Liver (tissue), 9 donors: Measurements from ENCODE around the gene IPMK. TPM values are rescaled to one million over a fixed set of nuclear protein-coding genes. Genes with fewer than 3 reads are reported as not detected.

Source experiments
- DNase-seq: peaks from one replicate; pipeline ENCODE4 v3.0.0-alpha.2; 2017; ENCODE audit warnings: low spot score
- H3K27ac ChIP-seq, 2 donors: one replicate each; pipeline ENCODE4 v1.7.0; 2013; ENCODE audit warnings: inconsistent platforms in 2 of 2, low read length in 2 of 2, control low read depth in 1 of 2, low read depth in 1 of 2, mild to moderate bottlenecking in 1 of 2
- H3K27me3 ChIP-seq, 4 donors: one replicate each; pipeline versions ENCODE4 v1.6.1 to v1.7.0; 2013; ENCODE audit warnings: low read length in 3 of 4, inconsistent platforms in 1 of 4, mild to moderate bottlenecking in 1 of 4, moderate library complexity in 1 of 4; ENCODE audit not compliant: control insufficient read depth in 4 of 4, insufficient read depth in 4 of 4
- H3K36me3 ChIP-seq, 4 donors: one replicate each; pipeline versions ENCODE4 v1.6.1 to v1.7.0; 2013; ENCODE audit warnings: low read length in 3 of 4, mild to moderate bottlenecking in 3 of 4, low read depth in 1 of 4, moderate library complexity in 1 of 4; ENCODE audit not compliant: control insufficient read depth in 4 of 4, insufficient read depth in 3 of 4
- H3K4me1 ChIP-seq, 4 donors: one replicate each; pipeline versions ENCODE4 v1.6.1 to v1.7.0; 2013; ENCODE audit warnings: low read length in 3 of 4, mild to moderate bottlenecking in 3 of 4, moderate library complexity in 1 of 4; ENCODE audit not compliant: control insufficient read depth in 4 of 4, insufficient read depth in 4 of 4
- H3K4me3 ChIP-seq, 3 donors: one replicate each; pipeline versions ENCODE4 v1.6.1 to v1.7.0; 2013; ENCODE audit warnings: low read length in 3 of 3, control low read depth in 1 of 3, low read depth in 1 of 3, mild to moderate bottlenecking in 1 of 3
- H3K9ac ChIP-seq, 2 donors: one replicate each; pipeline ENCODE4 v1.7.0; 2013; ENCODE audit warnings: low read length in 2 of 2, mild to moderate bottlenecking in 2 of 2, moderate library complexity in 2 of 2, control low read depth in 1 of 2, low read depth in 1 of 2
- H3K9me3 ChIP-seq, 4 donors: one replicate each; pipeline versions ENCODE4 v1.6.1 to v1.7.0; 2013; ENCODE audit warnings: low read length in 3 of 4; ENCODE audit not compliant: control insufficient read depth in 4 of 4
- EGR1 ChIP-seq, 2 donors: IDR thresholded peaks; 2 replicates each; pipeline ENCODE4 v1.6.1; 2016 to 2018; ENCODE audit warnings: antibody characterized with exemption in 2 of 2, low read depth in 2 of 2
- FOXA1 ChIP-seq: IDR thresholded peaks from 2 replicates; pipeline ENCODE4 v1.6.1; 2016; ENCODE audit warnings: antibody characterized with exemption
- FOXA2 ChIP-seq: IDR thresholded peaks from 2 replicates; pipeline ENCODE4 v1.6.1; 2016; ENCODE audit warnings: antibody characterized with exemption
- GABPA ChIP-seq, 2 donors: IDR thresholded peaks in 1 of 2; conservative IDR thresholded peaks in 1 of 2; 2 replicates each; pipeline ENCODE4 v1.6.1; 2016; ENCODE audit warnings: antibody characterized with exemption in 2 of 2, mild to moderate bottlenecking in 1 of 2, moderate library complexity in 1 of 2
- HNF4A ChIP-seq, 2 donors: conservative IDR thresholded peaks; 2 replicates each; pipeline ENCODE4 v1.6.1; 2016; ENCODE audit warnings: antibody characterized with exemption in 2 of 2, mild to moderate bottlenecking in 2 of 2
- HNF4G ChIP-seq: IDR thresholded peaks from 2 replicates; pipeline ENCODE4 v1.6.1; 2016; ENCODE audit warnings: antibody characterized with exemption
- JUND ChIP-seq, 2 donors: IDR thresholded peaks; 2 replicates each; pipeline ENCODE4 v1.6.1; 2016; ENCODE audit warnings: antibody characterized with exemption in 2 of 2
- NR2F2 ChIP-seq: IDR thresholded peaks from 2 replicates; pipeline ENCODE4 v1.6.1; 2016; ENCODE audit warnings: antibody characterized with exemption
- RAD21 ChIP-seq, 2 donors: IDR thresholded peaks; 2 replicates each; pipeline ENCODE4 v1.6.1; 2016; ENCODE audit warnings: antibody characterized with exemption in 2 of 2, mild to moderate bottlenecking in 2 of 2
- RXRA ChIP-seq, 2 donors: IDR thresholded peaks; 2 replicates each; pipeline ENCODE4 v1.6.1; 2017 to 2018; ENCODE audit warnings: antibody characterized with exemption in 2 of 2, mild to moderate bottlenecking in 1 of 2
- SP1 ChIP-seq: IDR thresholded peaks from 2 replicates; pipeline ENCODE4 v1.6.1; 2018; ENCODE audit warnings: antibody characterized with exemption, mild to moderate bottlenecking
- TAF1 ChIP-seq: conservative IDR thresholded peaks from 2 replicates; pipeline ENCODE4 v1.6.1; 2016; ENCODE audit warnings: antibody characterized with exemption, mild to moderate bottlenecking
- YY1 ChIP-seq: IDR thresholded peaks from 2 replicates; pipeline ENCODE4 v1.6.1; 2016; ENCODE audit warnings: antibody characterized with exemption, mild to moderate bottlenecking
- WGBS: extraction: QIAGEN DNeasy Blood & Tissue Kit; methylation state at CpG from one replicate; pipeline ENCODE4 v1.1.7; 2013; 5-methylcytosine and 5-hydroxymethylcytosine counted together
- polyA plus RNA-seq, 2 donors: library from polyadenylated mRNA; stranded (reverse) in 1 of 2; unstranded in 1 of 2; fragments of 200-250 nt in 1 of 2; fragments of >200 nt in 1 of 2; fragmentation: Nextera tagmentation in 1 of 2; extraction: Ambion mirVana in 1 of 2; gene quantifications; one replicate each; pipeline versions ENCODE4 v1.2.1 to v1.2.3, GENCODE V29; 2013 to 2015
- total RNA-seq, 2 donors: library from RNA; depleted of rRNA; stranded (reverse); fragments of >200 nt; gene quantifications; one replicate each; pipeline ENCODE4 v1.2.3, GENCODE V29; 2014
- TF ChIP-seq, protein P1 (sequence below): fragments of 150-350 bp; IDR thresholded peaks from 2 replicates; pipeline ENCODE4 v1.5.1; 2017; ENCODE audit warnings: improper control_type of control experiment, low read depth, low read length; ENCODE audit not compliant: missing input control
- TF ChIP-seq, protein P2 (sequence below): IDR thresholded peaks from 2 replicates; pipeline ENCODE4 v1.6.1; 2016; ENCODE audit warnings: antibody characterized with exemption, mild to moderate bottlenecking
- TF ChIP-seq, protein P3 (sequence below): IDR thresholded peaks from 2 replicates; pipeline ENCODE4 v1.6.1; 2016; ENCODE audit warnings: antibody characterized with exemption
- TF ChIP-seq, protein P4 (sequence below): IDR thresholded peaks from 2 replicates; pipeline ENCODE4 v1.6.1; 2016; ENCODE audit warnings: antibody characterized with exemption
- TF ChIP-seq, protein P5 (sequence below): IDR thresholded peaks from 2 replicates; pipeline ENCODE4 v1.6.1; 2016; ENCODE audit warnings: antibody characterized with exemption
- donor health status: healthy.
- donor health status: healthy.
- donor health status: healthy.
- donor health status: healthy.
- donor health status: healthy.

The IPMK gene
- total and polyA plus RNA-seq, 4 donors = 1.4 to 5.2 (median 3.3) TPM

DNA sequence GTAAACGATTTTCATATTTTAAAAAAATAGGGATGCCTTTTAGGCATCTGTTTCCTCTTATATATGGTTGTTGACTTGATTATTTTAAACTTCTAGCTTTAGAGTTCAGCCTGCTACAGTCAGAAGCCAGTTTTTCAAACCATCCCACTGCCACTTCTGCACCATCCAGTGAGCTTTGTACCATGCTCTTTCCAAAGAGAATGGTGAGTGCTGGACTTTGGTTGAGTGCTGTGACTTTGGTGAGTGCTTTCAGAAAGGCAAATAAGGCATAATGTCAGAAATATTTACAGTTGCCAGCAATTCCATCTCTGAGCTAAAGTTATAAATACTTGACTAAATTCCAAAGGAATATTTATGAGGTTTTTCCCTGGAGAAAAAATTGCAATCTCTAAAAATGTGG lies 117.4 kb downstream of the IPMK start:
- TF ChIP-seq JUND (IDR thresholded peaks at IDR 0.05) (no peak), HNF4G (no peak), RXRA (IDR thresholded peaks at IDR 0.05) (no peak), GABPA (IDR thresholded peaks at IDR 0.05 in 1 of 2, conservative IDR thresholded peaks at IDR 0.05 in 1 of 2) (no peak), EGR1 (IDR thresholded peaks at IDR 0.05; ENCODE audit: low read depth in 2 of 2) (no peak), HNF4A (conservative IDR thresholded peaks at IDR 0.05) (peak; percentile 57 to 75), SP1 (no peak), NR2F2 (no peak), FOXA1 (no peak)
- TF ChIP-seq, protein P1, sequence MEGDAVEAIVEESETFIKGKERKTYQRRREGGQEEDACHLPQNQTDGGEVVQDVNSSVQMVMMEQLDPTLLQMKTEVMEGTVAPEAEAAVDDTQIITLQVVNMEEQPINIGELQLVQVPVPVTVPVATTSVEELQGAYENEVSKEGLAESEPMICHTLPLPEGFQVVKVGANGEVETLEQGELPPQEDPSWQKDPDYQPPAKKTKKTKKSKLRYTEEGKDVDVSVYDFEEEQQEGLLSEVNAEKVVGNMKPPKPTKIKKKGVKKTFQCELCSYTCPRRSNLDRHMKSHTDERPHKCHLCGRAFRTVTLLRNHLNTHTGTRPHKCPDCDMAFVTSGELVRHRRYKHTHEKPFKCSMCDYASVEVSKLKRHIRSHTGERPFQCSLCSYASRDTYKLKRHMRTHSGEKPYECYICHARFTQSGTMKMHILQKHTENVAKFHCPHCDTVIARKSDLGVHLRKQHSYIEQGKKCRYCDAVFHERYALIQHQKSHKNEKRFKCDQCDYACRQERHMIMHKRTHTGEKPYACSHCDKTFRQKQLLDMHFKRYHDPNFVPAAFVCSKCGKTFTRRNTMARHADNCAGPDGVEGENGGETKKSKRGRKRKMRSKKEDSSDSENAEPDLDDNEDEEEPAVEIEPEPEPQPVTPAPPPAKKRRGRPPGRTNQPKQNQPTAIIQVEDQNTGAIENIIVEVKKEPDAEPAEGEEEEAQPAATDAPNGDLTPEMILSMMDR = no peak
- TF ChIP-seq, protein P2, sequence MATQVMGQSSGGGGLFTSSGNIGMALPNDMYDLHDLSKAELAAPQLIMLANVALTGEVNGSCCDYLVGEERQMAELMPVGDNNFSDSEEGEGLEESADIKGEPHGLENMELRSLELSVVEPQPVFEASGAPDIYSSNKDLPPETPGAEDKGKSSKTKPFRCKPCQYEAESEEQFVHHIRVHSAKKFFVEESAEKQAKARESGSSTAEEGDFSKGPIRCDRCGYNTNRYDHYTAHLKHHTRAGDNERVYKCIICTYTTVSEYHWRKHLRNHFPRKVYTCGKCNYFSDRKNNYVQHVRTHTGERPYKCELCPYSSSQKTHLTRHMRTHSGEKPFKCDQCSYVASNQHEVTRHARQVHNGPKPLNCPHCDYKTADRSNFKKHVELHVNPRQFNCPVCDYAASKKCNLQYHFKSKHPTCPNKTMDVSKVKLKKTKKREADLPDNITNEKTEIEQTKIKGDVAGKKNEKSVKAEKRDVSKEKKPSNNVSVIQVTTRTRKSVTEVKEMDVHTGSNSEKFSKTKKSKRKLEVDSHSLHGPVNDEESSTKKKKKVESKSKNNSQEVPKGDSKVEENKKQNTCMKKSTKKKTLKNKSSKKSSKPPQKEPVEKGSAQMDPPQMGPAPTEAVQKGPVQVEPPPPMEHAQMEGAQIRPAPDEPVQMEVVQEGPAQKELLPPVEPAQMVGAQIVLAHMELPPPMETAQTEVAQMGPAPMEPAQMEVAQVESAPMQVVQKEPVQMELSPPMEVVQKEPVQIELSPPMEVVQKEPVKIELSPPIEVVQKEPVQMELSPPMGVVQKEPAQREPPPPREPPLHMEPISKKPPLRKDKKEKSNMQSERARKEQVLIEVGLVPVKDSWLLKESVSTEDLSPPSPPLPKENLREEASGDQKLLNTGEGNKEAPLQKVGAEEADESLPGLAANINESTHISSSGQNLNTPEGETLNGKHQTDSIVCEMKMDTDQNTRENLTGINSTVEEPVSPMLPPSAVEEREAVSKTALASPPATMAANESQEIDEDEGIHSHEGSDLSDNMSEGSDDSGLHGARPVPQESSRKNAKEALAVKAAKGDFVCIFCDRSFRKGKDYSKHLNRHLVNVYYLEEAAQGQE = peak; percentile 63
- Histone ChIP-seq H3K27me3 (peaks cover 0 to 6% (median 0%) of the 10 kb centered on the region in 4 donors), H3K9ac (no peak overlapping the region), H3K4me3 (no peak overlapping the region), H3K9me3 (no peaks in the 10 kb centered on the region), H3K36me3 (no peaks in the 10 kb centered on the region), H3K27ac (no peak overlapping the region), H3K4me1 (peaks cover 0 to 4% (median 1%) of the 10 kb centered on the region in 4 donors)
- no peak for DNase-seq
- WGBS = 61% methylated on average over 1 of the region's 1 CpG

DNA sequence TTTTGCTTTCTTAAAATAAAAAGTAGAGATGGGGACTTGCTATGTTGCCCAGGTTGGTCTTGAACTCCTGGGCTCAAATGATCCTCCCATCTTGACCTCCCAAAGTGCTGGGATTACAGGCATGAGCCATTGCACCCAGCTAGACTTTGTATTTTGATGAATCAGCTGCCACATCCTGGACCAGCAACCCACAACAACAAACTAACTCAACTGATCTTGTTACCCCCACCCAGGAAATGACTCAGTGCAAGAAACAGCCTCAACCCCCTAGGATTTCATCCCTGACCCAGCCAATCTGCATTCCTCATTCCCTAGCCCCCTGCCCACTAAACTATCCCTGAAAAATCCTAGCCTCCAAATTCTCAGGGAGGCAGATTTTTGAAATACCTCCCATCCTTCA lies 123.8 kb downstream of the IPMK start:
- Histone ChIP-seq H3K4me3 (no peak overlapping the region), H3K27ac (no peak overlapping the region), H3K4me1 (no peaks in the 10 kb centered on the region), H3K9me3 (peaks cover 0 to 1% (median 0%) of the 10 kb centered on the region in 4 donors), H3K9ac (no peak overlapping the region), H3K36me3 (no peaks in the 10 kb centered on the region), H3K27me3 (peaks cover 0 to 6% (median under 1%) of the 10 kb centered on the region in 4 donors)
- TF ChIP-seq FOXA1 (no peak), YY1 (no peak), JUND (IDR thresholded peaks at IDR 0.05) (no peak), FOXA2 (no peak), RXRA (IDR thresholded peaks at IDR 0.05) (no peak), HNF4A (conservative IDR thresholded peaks at IDR 0.05) (no peak), SP1 (no peak), HNF4G (no peak), GABPA (IDR thresholded peaks at IDR 0.05 in 1 of 2, conservative IDR thresholded peaks at IDR 0.05 in 1 of 2) (no peak), RAD21 (IDR thresholded peaks at IDR 0.05) (no peak), EGR1 (IDR thresholded peaks at IDR 0.05; ENCODE audit: low read depth in 2 of 2) (no peak), NR2F2 (no peak), TAF1 (no peak)
- TF ChIP-seq, protein P3, sequence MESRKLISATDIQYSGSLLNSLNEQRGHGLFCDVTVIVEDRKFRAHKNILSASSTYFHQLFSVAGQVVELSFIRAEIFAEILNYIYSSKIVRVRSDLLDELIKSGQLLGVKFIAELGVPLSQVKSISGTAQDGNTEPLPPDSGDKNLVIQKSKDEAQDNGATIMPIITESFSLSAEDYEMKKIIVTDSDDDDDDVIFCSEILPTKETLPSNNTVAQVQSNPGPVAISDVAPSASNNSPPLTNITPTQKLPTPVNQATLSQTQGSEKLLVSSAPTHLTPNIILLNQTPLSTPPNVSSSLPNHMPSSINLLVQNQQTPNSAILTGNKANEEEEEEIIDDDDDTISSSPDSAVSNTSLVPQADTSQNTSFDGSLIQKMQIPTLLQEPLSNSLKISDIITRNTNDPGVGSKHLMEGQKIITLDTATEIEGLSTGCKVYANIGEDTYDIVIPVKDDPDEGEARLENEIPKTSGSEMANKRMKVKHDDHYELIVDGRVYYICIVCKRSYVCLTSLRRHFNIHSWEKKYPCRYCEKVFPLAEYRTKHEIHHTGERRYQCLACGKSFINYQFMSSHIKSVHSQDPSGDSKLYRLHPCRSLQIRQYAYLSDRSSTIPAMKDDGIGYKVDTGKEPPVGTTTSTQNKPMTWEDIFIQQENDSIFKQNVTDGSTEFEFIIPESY = no peak
- TF ChIP-seq, protein P4, sequence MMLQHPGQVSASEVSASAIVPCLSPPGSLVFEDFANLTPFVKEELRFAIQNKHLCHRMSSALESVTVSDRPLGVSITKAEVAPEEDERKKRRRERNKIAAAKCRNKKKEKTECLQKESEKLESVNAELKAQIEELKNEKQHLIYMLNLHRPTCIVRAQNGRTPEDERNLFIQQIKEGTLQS = no peak
- TF ChIP-seq, protein P2 = no peak
- TF ChIP-seq, protein P1 = no peak
- TF ChIP-seq, protein P5, sequence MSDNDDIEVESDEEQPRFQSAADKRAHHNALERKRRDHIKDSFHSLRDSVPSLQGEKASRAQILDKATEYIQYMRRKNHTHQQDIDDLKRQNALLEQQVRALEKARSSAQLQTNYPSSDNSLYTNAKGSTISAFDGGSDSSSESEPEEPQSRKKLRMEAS = no peak
- DNase-seq = no peak
